ENCODE results near the gene TXLNA.
A peak's percentile ranks its signal among the peaks of the same experiment; 100 is the strongest.

TXLNA gene

DNA sequence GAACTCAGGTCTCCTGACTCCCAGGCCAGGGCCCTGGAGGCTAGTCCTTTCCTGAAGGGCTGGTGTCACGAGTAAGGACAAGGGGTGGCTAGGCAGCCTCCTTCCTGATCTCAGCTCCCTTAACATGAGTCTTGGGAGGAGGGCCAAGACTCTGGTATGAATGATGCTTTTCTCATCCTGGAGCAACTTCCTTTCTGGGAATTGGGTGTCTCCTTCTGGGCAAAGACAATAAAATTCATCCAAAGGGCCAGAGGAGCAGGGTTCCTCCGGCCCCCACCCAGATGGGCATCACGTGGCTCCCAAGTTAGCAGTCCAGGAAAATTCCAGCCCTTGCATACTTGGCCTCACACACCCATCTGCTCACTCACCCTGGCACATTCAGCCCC lies 67.4 kb downstream of the TXLNA start, which contains the start of gene FAM167B:
TSS of gene FAM167B (plus strand) at position 335 of the 386 bp plus-strand sequence. CDS start 200 bp downstream, outside the sequence.
- H3K9me3 Mint-ChIP-seq = no peaks in the 10 kb centered on the region
- peak within 1 kb of the TSS; percentile 57 for H3K4me3 Mint-ChIP-seq
- H3K4me1 Mint-ChIP-seq = peaks cover 67% of the 10 kb centered on the region
- H3K27ac Mint-ChIP-seq = peak within 1 kb of the TSS; percentile 97
- H3K27me3 Mint-ChIP-seq = no peaks in the 10 kb centered on the region
- no peaks in the 10 kb centered on the region for H3K36me3 Mint-ChIP-seq

DNA sequence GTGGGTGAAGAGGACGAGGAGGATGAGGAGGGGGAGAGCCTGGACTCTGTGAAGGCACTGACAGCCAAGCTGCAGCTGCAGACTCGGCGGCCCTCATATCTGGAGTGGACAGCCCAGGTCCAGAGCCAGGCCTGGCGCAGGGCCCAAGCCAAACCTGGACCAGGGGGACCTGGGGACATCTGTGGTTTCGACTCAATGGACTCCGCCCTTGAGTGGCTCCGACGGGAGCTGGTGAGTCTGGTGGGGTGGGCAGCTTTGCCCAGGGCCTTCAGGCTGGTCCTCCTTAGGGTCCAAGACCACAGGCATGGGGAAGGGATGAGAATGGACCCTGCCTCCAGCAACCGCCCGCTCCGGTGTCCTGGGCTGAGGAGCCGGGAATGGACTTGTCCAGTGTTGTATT lies 68.0 kb downstream of the TXLNA start:
- H3K27ac Mint-ChIP-seq = peak overlapping the region; percentile 97

More for the DNA sequence above, 68.0 kb downstream of the TXLNA start:
- Mint-ChIP-seq H3K27me3 (no peaks in the 10 kb centered on the region), H3K4me1 (peaks cover 64% of the 10 kb centered on the region), H3K4me3 (no peak overlapping the region), H3K36me3 (no peaks in the 10 kb centered on the region), H3K9me3 (no peaks in the 10 kb centered on the region)
